NCI-H2227 treated with DMSO at 0.1 percent for 48 hours (cell line): Measurements from ENCODE around the gene RBM20.
"Not testable (repeated sequence)": the region's sequence is repeated elsewhere in the genome, so short reads cannot be mapped to it uniquely, and the experiment has no call there.

Source experiments
- DNase-seq: peaks from one replicate; lab custom pipeline; 2025; lab: John Stamatoyannopoulos, UW

Gene RBM20

DNA sequence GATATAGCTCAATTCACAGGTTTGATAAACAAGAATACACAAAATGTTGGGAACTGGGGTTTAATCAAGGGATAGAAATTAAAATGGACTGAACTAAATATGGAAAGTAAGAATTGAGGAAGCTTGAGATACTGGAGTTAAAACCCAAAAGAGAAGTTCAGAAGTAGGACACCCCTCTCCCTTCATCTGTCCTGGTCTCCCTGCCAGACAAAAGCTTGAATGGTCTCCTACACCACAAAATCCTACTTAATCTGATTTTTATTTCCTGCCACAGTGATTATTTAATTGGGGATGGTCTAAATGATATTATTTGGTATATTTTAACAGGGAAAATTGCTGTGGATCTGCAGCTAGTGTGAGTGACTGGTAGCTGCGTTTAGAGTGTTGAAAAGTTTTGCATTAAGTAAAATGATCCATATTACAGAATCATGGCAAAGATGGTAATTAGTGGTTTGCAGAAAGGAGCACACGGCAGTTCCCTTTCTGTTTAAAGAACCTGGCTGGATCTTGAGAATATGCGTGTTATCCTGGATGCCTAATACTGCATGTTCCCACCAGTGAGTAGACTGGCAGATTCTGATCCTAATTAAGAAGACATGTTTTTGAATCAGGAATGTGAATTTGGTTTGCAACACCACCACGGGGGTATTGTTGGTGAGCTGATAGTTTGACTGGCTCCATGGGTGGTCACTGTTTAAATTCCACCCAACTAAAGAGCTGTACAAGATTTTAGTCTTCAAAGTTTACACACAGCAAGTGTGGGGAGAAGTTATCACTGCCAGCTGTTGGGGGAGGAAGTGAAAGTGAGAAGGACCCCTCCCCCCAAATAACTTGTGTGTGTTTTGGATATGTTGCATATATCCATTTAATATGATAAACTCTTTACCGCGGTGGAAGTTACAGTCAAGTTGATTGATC, 5.5 kb downstream of the RBM20 start:
- no peak for DNase-seq

DNA sequence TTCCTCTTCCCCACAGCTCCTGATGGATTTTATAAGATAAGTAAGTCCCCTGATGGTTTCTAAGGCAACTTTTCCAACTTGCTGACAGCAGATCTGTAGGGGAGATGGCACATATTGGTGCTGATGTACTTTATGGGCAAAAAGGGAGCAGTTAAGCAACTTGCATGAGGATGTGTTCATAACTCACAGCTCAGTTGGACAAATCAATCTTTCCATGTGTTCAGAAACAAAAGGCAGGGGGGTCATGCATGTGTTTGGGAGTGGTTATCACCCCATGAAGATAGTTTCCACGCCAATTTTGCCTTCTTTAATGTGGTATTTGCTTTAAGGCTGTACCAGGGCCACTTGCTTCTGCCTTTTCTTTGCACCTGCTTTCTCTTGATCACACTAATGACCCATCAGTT, 6.1 kb downstream of the RBM20 start:
- DNase-seq: no peak

DNA sequence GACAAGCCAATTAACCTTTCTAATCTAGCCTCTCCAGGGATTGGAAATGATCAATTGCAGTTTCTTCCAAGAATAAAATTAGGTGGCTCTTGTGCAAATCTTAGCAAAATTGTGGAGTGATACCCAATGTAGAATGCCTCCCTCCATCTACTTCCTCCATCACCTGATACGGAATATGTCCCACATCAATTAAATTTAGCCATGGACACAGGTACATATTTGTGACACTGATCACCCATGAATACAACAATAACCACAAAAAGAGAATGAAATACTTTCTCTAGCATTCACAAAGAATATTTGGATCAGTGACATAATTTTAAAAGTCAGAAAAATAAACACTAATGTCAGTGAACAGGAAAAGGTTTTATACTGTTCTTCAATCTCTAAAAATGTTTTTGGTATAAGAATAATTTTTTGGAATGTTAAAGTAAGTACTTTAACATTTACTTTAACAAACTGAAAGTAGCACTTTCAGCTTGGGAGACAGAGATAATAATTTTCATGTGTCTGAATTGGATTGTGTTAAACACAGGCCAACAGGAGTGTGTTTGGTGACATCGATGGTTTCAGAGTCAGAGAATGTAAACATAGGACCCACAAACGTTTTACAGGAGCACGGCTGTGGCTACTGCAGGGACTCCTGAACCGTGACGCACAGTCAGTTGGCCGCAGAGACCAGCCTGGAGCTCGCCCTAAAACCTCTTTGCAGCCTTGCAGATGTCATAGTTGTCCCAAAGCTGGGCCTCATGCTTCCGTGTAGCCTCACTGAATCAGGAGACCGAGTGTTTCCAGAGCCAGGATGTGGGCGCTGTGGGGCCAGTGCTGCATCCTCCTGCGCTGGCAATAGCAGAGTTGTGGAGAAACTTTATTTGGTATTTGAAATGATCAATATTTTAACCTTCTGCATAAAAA, 7.2 kb downstream of the RBM20 start:
- no peak for DNase-seq

DNA sequence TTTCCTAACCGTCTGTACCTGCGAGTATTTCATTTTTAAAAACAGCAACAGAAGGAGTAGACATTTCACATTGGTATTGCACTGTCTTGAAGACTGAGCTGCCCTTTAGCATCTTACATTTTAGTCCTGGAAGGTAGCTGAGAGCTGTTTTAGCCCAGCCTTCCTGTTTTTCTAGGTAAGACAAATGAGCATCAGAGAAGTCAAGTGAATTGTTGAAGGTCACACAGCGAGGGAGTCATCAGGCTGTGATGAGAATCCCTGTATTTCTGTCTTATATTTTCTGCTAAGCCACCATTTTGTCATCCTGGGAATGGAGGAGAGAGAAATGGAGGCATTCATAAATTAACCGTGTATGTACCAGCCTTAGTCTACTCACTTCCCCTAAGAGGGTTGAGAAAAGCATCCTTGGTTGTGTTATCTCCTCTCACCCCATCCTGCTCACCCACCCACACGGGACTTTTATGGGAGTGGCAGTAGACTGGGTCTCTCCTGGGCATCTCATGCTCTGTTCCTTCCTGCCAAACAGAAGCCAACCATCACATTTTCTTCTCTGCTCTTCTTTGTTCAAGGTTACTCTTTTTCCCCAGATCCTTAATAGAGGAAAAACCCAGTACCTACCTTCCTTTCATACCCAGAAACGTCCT, 8.5 kb downstream of the RBM20 start:
- DNase-seq: no peak

DNA sequence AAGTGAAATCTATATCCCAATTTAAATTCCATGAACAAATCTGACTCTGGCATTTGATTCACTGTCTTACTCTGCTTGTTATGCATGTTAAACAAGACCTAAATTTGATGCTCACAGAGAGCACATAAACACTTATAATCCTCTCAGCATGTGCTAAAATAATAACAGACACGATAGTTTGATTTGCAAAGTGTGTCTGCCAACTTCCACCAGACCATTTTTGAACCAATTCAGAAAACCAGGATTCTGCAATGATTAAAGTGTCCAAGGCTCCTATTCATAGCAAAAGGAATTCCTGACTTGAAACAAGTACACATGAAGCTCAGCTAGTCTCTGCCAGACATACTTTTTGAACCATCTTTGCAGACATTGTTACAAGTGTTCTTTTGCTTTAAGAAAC, 11.2 kb downstream of the RBM20 start:
- no peak for DNase-seq

DNA sequence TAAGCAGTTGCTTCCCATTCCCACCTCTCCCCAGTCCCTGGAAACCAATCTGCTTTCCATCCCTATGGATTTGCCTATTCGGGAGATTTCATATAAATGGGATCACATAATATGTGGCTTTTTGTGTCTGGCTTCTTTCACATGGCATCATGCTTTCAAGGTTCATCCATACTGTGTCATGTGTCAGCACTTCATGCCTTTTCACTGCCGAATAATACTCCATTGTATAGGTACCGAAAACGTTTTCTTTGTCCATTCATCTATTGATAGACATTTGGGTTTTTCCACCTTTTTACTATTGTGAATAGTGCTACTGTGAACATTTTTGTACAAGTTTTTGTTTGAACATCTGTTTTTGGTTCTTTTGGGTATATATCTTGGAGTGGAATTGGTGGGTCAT, 12.5 kb downstream of the RBM20 start:
- DNase-seq: no peak

DNA sequence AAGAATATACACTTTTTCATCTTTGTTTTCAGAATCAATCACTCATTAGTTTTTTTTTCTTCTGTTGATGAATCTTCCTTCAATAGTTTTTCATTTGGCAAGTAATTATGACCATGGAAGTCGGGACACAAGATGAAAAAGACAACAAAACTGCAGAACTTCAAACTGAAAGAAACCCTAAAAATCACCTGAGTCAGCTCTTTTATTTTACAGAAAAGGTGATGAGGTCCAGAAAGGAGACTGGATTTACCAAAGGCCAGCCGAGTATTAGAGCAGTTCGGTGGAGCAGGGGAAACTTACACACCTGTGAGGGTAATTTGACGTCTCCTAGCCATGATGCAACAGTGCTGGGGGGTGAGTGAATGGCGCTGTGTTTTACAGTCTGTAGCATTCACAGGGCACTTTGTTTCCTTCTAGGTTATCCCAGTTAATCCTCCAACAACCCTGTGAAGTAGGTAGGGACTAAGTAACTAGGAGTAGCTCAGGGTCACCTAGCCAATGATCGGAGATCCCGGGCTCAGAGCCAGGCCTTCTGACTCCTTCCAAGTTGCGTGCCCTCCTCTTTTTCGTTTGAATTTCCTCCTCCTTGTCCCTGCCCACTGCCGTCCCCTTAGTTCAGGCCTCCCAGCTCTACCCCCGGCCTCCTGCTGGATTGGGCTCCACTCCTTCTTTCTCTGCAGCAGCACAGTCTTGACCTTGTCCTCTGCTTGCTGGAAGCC, 14.0 kb downstream of the RBM20 start:
- no peak for DNase-seq

DNA sequence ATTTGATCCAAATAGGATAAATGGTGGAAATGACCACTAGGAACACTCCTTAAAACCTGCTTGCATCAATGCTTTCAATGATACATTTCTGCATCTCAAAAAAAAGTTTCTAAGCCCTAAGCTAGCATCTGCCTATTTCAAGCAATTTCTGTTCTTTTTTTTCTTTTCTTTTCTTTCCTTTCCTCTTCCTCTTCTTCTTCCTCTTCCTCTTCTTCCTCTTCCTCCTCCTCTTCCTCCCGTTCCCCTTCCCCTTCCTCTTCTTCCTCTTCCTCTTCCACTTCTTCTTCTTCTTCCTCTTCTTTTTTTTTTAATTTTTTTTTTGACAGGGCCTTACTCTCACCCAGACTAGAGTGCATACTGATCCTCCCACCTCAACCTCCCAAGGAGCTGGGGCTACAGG, 15.4 kb downstream of the RBM20 start:
- no peak for DNase-seq

DNA sequence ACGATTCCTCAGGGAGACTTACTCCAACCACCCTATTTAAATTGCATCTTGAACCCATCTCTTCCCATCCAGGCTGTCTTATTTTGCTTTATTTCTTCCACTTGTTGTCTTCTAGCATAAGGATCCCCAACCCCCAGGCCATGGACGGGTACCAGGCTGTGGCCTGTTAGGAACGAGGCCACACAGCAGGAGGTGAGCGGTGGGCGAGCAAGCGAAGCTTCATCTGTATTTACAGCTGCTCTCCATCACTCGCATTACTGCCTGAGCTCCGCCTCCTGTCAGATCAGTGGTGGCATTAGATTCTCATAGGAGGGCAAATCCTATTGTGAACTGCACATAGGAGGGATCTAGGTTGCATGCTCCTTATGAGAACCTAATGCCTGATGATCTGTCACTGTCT, 16.2 kb downstream of the RBM20 start:
- DNase-seq: peak; percentile 44

DNA sequence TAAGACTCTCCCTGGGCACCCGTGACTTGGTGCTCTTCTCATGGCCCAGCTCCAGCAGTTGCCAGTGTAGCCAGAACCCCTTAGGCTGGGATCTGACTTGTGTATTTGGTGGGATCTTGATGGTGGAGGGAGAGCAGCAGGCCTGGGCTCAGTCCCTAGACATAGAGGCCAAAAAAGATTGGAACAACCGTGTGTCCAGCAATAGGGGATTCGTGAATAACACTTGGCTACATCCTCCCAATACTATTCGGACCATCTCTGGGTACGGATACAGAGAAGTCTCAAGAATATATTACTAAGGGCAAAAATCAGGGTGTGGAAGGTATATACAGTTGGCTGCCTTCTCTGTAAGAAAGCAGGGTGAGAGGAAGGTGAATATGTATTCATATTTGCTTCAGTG, 17.2 kb downstream of the RBM20 start:
- DNase-seq: no peak

DNA sequence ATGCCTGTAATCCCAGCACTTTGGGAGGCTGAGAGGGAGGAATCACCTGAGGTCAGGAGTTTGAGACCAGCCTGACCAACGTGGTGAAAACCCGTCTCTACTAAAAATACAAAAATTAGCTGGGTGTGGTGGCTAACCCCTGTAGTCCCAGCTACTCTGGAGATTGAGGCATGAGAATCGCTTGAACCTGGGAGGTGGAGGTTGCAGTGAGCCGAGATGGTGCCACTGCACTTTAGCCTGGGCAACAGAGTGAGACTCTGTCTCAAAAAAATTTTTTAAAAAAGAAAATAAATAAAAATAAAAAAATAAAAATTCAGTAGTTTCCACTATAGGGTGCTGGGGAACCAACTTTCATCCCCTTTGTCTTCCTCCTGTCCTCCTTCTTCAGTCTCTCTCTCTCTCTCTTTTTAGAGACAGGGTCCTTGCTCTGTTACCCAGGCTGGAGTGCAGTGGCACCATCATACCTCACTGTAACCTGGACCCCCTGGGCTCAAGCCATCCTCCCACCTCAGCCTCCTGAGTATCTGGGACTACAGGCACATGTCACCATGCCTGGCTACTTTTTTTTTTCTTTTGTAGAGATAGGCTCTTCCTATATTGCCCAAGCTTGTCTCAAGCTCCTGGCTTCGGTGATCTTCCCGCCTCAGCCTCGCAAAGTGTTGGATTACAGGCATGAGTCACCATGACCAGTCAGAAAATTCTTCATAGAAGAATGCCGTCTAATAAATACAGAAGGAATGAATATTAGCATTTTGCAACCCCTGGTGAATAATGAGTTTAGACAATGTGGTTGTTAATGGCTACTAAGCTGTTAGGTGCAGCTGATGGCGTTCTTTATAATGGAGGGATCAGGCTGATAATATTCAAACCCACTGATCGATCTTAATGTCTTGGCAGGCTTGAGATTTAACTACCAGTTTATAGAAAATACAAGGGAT, 20.6 kb downstream of the RBM20 start:
- DNase-seq: no peak

DNA sequence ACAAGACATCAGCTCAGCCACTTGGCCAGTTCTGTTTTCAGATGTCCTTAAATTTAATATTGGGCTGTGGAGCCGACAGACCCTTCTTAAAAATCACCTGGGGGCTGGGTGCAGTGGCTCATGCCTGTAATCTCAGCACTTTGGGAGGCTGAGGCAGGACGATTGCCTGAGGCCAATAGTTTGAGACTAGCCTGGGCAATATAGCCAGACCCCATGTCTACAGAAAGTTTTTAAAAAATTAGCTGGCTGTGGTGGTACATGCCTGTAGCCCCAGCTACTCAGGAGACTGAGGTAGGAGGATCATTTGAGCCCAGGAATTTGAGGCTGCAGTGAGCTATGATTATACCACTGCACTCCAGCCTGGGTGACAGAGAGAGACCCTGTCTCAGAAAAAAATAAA, 22.1 kb downstream of the RBM20 start:
- DNase-seq: not testable (repeated sequence)

DNA sequence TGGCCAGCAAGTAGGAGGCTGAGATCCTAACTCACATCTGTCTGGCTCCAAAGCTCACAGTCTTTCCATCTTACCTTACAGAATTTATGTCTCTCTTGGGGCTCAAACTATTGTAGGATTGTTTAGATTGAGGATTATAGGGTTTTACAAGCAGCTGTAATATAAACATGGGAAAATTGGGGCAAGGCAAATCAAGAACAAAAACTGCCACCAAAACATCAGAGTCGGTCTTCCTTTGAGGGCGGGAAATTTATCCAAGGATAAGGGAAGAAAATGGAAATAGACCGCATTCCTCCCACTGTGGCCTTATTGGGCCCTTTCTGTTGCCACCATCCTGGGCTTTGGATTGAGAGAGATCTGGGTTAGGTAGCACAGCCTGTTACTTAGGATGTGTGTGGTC, 22.5 kb downstream of the RBM20 start:
- DNase-seq: no peak

DNA sequence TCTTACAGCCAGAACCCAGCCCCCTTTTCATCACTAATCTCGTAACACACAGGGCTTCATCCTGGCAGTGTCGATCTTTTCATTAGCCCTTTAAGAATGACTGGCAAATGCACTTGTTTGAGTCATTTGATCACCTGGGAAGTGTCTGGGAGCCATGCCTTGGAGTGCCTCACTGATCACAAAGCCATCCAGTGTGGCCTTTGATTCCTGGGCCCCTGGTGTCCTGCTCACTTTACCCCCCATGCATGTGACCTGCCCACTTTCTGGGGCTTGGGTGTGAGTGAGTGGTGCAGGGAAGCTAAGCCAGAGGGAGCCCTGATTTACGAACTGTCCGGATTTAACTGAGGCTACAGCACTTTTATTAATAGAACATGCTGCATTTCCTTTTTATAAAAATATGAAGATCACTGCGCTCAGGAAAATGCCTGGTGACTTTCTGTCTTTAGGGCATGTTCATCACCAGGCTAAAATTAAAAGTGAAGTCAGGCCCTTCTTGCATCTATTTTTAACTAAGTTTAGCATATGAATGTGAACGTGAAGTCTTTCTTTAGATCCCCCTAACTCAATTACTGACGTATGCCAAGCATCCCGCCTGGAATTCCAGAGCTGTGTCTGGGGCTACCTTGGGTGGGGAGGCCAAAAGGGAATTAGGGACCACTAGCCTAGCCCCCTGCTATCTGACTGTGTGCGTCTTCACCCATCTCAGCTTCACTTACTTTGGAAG, 23.6 kb downstream of the RBM20 start:
- no peak for DNase-seq

DNA sequence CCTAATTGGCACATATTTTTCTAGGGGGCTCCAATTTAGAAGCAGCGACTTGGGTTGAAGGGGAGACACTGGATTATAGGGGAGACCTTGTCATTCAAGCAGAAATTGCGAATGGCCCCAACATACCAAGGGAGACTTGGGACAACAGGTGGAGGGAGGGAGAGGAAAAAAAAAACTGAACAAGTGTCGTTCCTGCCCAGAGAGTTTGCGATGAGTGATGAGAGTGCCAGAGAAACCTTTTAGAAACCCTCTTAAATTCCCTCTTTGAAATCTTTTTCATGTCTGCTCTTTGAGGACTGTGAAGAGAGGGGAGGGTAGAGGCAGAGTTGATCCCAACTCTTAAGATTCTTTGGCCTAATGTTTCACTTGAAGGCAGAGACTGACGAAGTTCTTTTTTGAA, 24.3 kb downstream of the RBM20 start:
- no peak for DNase-seq

DNA sequence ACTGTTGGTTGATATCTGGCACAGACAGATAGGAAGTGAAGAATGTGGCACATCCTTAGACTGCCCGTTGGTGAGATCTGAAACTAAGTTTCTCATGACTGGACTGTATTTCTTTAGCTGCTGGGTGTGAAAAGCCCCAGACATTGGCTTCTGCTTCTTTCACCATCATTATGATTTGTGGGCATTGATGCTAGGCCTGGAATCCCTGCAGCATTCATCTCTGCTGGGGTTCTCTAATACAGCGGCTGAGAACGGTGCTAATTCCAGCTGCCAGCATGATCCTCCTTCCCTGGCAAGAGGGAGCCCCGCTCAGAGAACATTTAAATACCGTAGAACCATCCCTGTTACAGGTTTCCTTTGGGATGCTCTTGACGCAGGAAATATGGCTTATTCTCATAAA, 26.2 kb downstream of the RBM20 start:
- no peak for DNase-seq

DNA sequence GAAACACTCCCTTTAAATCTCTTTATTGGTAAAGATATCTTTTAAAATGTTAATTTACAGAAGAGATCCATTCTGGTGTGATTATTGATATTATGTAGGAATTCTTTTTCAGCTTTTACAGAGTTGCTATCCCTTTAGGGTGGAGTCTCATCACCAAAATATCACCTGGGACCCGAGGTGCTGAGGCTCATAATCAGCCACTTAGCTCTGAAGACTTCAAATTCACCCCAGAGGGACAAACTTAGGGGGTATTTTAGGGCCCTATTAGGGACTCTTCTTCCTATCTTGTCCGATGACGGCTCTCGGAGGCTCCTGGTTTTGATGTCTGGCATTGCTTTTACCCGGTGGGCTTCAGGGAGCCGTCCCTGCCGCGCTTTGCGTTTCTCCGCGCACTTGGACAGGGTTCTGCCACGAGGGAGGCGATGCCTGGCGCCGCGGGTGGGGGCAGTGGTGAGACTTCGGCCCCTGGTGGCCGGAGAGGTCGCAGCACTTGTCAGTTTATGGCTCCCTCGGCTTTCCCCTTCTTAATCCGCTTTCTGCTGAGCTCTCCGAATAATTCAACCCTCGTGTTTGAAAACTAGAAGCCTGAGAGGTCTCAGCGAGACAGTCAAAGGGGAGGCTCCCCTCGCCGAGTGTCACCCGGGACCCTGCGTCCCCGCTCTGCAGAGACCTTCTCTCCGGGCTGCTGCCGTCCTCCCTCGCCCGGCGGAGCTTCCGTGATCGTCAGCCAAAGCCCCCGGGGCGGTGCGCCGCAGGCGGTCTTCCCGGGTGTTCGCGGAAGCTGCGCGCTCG, 27.8 kb downstream of the RBM20 start:
- DNase-seq: peak; percentile 3

DNA sequence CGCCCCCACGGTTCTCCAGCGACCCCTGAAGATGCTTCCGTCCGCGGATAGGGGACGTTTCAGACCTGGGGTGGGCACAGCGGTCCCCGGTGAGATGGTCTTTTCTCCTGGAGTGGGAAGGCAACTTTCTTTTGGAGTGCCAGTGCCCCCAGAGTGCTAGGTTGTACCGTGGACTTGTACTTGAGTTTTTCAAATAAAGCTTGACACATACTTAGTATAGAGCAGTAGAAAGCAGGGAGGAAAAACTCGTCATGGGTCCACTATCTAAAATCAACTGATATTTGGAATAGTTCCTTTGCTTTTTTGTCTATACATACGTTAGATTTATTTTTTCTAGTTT, 28.4 kb downstream of the RBM20 start:
- no peak for DNase-seq

DNA sequence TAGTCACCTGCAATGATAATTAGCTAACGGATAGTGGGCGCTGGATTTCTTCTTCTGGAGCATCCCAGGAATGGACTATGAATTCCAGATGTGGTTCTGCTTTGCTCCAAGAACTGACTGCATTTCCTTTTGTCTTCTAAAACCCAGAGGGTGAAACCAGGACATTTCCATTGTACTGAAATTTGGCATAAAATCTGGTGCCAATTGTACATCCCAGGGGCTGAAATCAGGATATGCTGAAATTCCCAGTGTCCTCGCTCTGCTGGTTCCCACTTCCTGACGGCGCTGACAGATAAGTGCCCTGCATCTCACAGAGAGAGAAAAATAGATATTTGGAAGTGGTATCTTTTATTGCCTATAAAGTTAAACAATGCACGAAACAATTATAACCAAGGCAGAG, 31.9 kb downstream of the RBM20 start:
- DNase-seq: no peak
